ENCODE results near the gene NKX1-2.

GRCh38 chr10:124414076-124414475 lies 35.8 kb downstream of the NKX1-2 start:
- TF ChIP-seq, protein P1, sequence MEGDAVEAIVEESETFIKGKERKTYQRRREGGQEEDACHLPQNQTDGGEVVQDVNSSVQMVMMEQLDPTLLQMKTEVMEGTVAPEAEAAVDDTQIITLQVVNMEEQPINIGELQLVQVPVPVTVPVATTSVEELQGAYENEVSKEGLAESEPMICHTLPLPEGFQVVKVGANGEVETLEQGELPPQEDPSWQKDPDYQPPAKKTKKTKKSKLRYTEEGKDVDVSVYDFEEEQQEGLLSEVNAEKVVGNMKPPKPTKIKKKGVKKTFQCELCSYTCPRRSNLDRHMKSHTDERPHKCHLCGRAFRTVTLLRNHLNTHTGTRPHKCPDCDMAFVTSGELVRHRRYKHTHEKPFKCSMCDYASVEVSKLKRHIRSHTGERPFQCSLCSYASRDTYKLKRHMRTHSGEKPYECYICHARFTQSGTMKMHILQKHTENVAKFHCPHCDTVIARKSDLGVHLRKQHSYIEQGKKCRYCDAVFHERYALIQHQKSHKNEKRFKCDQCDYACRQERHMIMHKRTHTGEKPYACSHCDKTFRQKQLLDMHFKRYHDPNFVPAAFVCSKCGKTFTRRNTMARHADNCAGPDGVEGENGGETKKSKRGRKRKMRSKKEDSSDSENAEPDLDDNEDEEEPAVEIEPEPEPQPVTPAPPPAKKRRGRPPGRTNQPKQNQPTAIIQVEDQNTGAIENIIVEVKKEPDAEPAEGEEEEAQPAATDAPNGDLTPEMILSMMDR (IDR thresholded peaks at IDR 0.05; ENCODE audit: low read depth, low read length) = no peak
- TF ChIP-seq POLR2A (IDR thresholded peaks at IDR 0.05; ENCODE audit: extremely low read depth, insufficient read length) = no peak
- TF ChIP-seq MAX (IDR thresholded peaks at IDR 0.05; ENCODE audit: low read depth, low read length) = no peak
- no peak for TF ChIP-seq MYC (IDR thresholded peaks at IDR 0.05; ENCODE audit: low read depth, low read length)
